Mesenchymal stem cell (in vitro differentiated cells and primary cell): ENCODE results near the gene FGGY.
"Not testable (repeated sequence)": the region's sequence is repeated elsewhere in the genome, so short reads cannot be mapped to it uniquely, and the experiment has no call there.

Experiments
- DNase-seq: peaks from one replicate; pipeline ENCODE4 v3.0.0-alpha.2; 2013
- H2AFZ ChIP-seq: one replicate; pipeline ENCODE4 v1.6.1; 2013; ENCODE audit warnings: low read depth, mild to moderate bottlenecking, control low read depth, inconsistent platforms, low read length, moderate library complexity
- H2AK5ac ChIP-seq: 2 replicates; pipeline ENCODE4 v1.6.1; 2013; ENCODE audit warnings: low read length, moderate library complexity, mild to moderate bottlenecking, inconsistent platforms; ENCODE audit not compliant: severe bottlenecking
- H2BK120ac ChIP-seq: one replicate; pipeline ENCODE4 v1.6.1; 2013; ENCODE audit warnings: low read depth, mild to moderate bottlenecking, inconsistent platforms, low read length, moderate library complexity
- H2BK12ac ChIP-seq, 2 experiments: one replicate each; pipeline ENCODE4 v1.6.1; 2013; ENCODE audit warnings: inconsistent platforms in 2 of 2, low read length in 2 of 2, mild to moderate bottlenecking in 2 of 2, moderate library complexity in 2 of 2, control low read depth in 1 of 2
- H2BK15ac ChIP-seq: one replicate; pipeline ENCODE4 v1.6.1; 2013; ENCODE audit warnings: mild to moderate bottlenecking, low read depth, inconsistent platforms; ENCODE audit not compliant: poor library complexity, severe bottlenecking
- H2BK5ac ChIP-seq: 2 replicates; pipeline ENCODE4 v1.6.1; 2013; ENCODE audit warnings: low read depth, mild to moderate bottlenecking, low read length, control low read depth, inconsistent platforms; ENCODE audit not compliant: poor library complexity, severe bottlenecking
- H3K14ac ChIP-seq, 2 experiments: one replicate each; pipeline ENCODE4 v1.6.1; 2013; ENCODE audit warnings: inconsistent platforms in 2 of 2, low read length in 2 of 2, control low read depth in 1 of 2, mild to moderate bottlenecking in 1 of 2, moderate library complexity in 1 of 2
- H3K18ac ChIP-seq, 2 experiments: one replicate each; pipeline ENCODE4 v1.6.1; 2013; ENCODE audit warnings: inconsistent platforms in 2 of 2, low read length in 2 of 2, control low read depth in 1 of 2, low read depth in 1 of 2, mild to moderate bottlenecking in 1 of 2
- H3K23ac ChIP-seq, 2 experiments: one replicate each; pipeline ENCODE4 v1.6.1; 2013; ENCODE audit warnings: inconsistent platforms in 2 of 2, low read length in 2 of 2, mild to moderate bottlenecking in 2 of 2, moderate library complexity in 2 of 2, control low read depth in 1 of 2
- H3K27ac ChIP-seq: 2 replicates; pipeline ENCODE4 v1.5.1; 2013; ENCODE audit warnings: mild to moderate bottlenecking, moderate library complexity, low read length, control low read depth, inconsistent platforms; ENCODE audit not compliant: poor library complexity, severe bottlenecking
- H3K27me3 ChIP-seq, 2 experiments: 2 replicates each; pipeline versions ENCODE4 v1.6.1 to v1.7.0; 2013; ENCODE audit warnings: low read length in 2 of 2, mild to moderate bottlenecking in 2 of 2, moderate library complexity in 2 of 2, control low read depth in 1 of 2, inconsistent platforms in 1 of 2; ENCODE audit not compliant: control insufficient read depth in 1 of 2, insufficient read depth in 1 of 2
- H3K36me3 ChIP-seq, 2 experiments: 2 replicates each; pipeline versions ENCODE4 v1.6.1 to v1.7.0; 2013; ENCODE audit warnings: low read length in 2 of 2, control low read depth in 1 of 2, inconsistent platforms in 1 of 2, low read depth in 1 of 2, mild to moderate bottlenecking in 1 of 2; ENCODE audit not compliant: insufficient read depth in 2 of 2, control insufficient read depth in 1 of 2
- H3K4ac ChIP-seq, 2 experiments: one replicate each; pipeline ENCODE4 v1.6.1; 2013; ENCODE audit warnings: inconsistent platforms in 2 of 2, low read length in 2 of 2, mild to moderate bottlenecking in 2 of 2, moderate library complexity in 2 of 2, control low read depth in 1 of 2, low read depth in 1 of 2
- H3K4me1 ChIP-seq: 2 replicates; pipeline ENCODE4 v1.6.1; 2013; ENCODE audit warnings: low read depth, low read length, control low read depth; ENCODE audit not compliant: control insufficient read depth, insufficient read depth
- H3K4me2 ChIP-seq: 2 replicates; pipeline ENCODE4 v1.6.1; 2013; ENCODE audit warnings: low read length, mild to moderate bottlenecking, inconsistent platforms; ENCODE audit not compliant: poor library complexity, severe bottlenecking
- H3K4me3 ChIP-seq, 2 experiments: 2 replicates each; pipeline versions ENCODE4 v1.5.1 to v1.7.0; 2013; ENCODE audit warnings: low read length in 2 of 2, mild to moderate bottlenecking in 2 of 2, control low read depth in 1 of 2, low read depth in 1 of 2; ENCODE audit not compliant: insufficient read depth in 1 of 2
- H3K79me1 ChIP-seq: replicated peaks from 2 replicates; pipeline ENCODE4 v1.6.1; 2013; ENCODE audit warnings: mild to moderate bottlenecking, control low read depth, low read length, inconsistent platforms; ENCODE audit not compliant: poor library complexity, severe bottlenecking
- H3K9ac ChIP-seq: 2 replicates; pipeline ENCODE4 v1.7.0; 2013; ENCODE audit warnings: mild to moderate bottlenecking, low read length, moderate library complexity
- H3K9me3 ChIP-seq: 2 replicates; pipeline ENCODE4 v1.7.0; 2013; ENCODE audit warnings: mild to moderate bottlenecking, low read length; ENCODE audit not compliant: control insufficient read depth
- H4K8ac ChIP-seq: one replicate; pipeline ENCODE4 v1.6.1; 2013; ENCODE audit warnings: inconsistent platforms, mild to moderate bottlenecking, low read length, moderate library complexity
- H4K91ac ChIP-seq: one replicate; pipeline ENCODE4 v1.6.1; 2013; ENCODE audit warnings: mild to moderate bottlenecking, low read length, inconsistent platforms
- WGBS: methylation state at CpG from one replicate; pipeline ENCODE4 v1.1.7; 2013; ENCODE audit warnings: mixed read lengths; 5-methylcytosine and 5-hydroxymethylcytosine counted together

FGGY gene

GRCh38 chr1:59538476-59538875, 241.6 kb downstream of the FGGY start:
- not testable (repeated sequence) for H3K4me2 ChIP-seq, H3K36me3 ChIP-seq, H2BK120ac ChIP-seq, H2BK5ac ChIP-seq, H2BK12ac ChIP-seq, H3K18ac ChIP-seq, H3K4me1 ChIP-seq, H3K23ac ChIP-seq, H4K91ac ChIP-seq, H3K4ac ChIP-seq, H3K27me3 ChIP-seq, H4K8ac ChIP-seq, H3K9me3 ChIP-seq, H3K79me1 ChIP-seq, H3K4me3 ChIP-seq, H2AK5ac ChIP-seq, H2AFZ ChIP-seq, DNase-seq, H3K27ac ChIP-seq, H3K14ac ChIP-seq, H2BK15ac ChIP-seq, H3K9ac ChIP-seq
- no CpG with 5 or more reads among the region's 2 CpGs for WGBS

GRCh38 chr1:59539961-59540681, 243.2 kb downstream of the FGGY start:
- Histone ChIP-seq H4K91ac (no peak overlapping the region), H3K23ac (no peak overlapping the region), H3K4me3 (no peak overlapping the region), H2BK12ac (no peak overlapping the region), H3K4me2 (no peak overlapping the region), H3K4ac (no peak overlapping the region), H2AK5ac (no peak overlapping the region), H3K9ac (no peak overlapping the region), H2BK15ac (no peak overlapping the region), H3K79me1 (no peaks in the 10 kb centered on the region), H2AFZ (no peak overlapping the region), H3K4me1 (peaks cover 4% of the 10 kb centered on the region), H2BK5ac (no peak overlapping the region), H4K8ac (no peak overlapping the region), H3K14ac (no peak overlapping the region), H3K27ac (no peak overlapping the region), H3K18ac (no peak overlapping the region), H2BK120ac (no peak overlapping the region), H3K9me3 (no peaks in the 10 kb centered on the region), H3K27me3 (no peaks in the 10 kb centered on the region), H3K36me3 (no peaks in the 10 kb centered on the region)
- 84% methylated on average over 2 of the region's 5 CpGs for WGBS
- DNase-seq: no peak

- WGBS: 83% methylated on average over 2 of the region's 2 CpGs
- H3K4me1 ChIP-seq: peaks cover 4% of the 10 kb centered on the region
- no peak overlapping the region for H3K9ac ChIP-seq
These were observed 244.3 kb downstream of the FGGY start for GRCh38 chr1:59541161-59541560.

GRCh38 chr1:59541891-59542290, 245.0 kb downstream of the FGGY start:
- Histone ChIP-seq H4K8ac (no peak overlapping the region), H3K23ac (no peak overlapping the region), H3K79me1 (no peaks in the 10 kb centered on the region), H3K9me3 (no peaks in the 10 kb centered on the region), H2AFZ (no peak overlapping the region), H3K4me2 (no peak overlapping the region), H4K91ac (no peak overlapping the region), H2BK120ac (no peak overlapping the region), H3K4me3 (no peak overlapping the region), H3K4me1 (peaks cover 4% of the 10 kb centered on the region), H3K27me3 (no peaks in the 10 kb centered on the region), H2BK5ac (no peak overlapping the region), H3K4ac (no peak overlapping the region), H3K36me3 (no peaks in the 10 kb centered on the region), H3K9ac (no peak overlapping the region), H2AK5ac (peak overlapping the region; percentile 33), H3K27ac (no peak overlapping the region), H3K14ac (no peak overlapping the region), H2BK12ac (no peak overlapping the region), H3K18ac (no peak overlapping the region), H2BK15ac (no peak overlapping the region)
- WGBS: 91% methylated on average over 3 of the region's 3 CpGs
- DNase-seq: no peak

More at GRCh38 chr1:59541161-59541560, 244.3 kb downstream of the FGGY start:
- no peak overlapping the region for H3K4me2 ChIP-seq
- no peaks in the 10 kb centered on the region for H3K27me3 ChIP-seq
- no peak overlapping the region for H3K4me3 ChIP-seq
- H3K36me3 ChIP-seq: no peaks in the 10 kb centered on the region
- DNase-seq: no peak
- no peak overlapping the region for H3K27ac ChIP-seq
- H3K79me1 ChIP-seq: no peaks in the 10 kb centered on the region
- no peak overlapping the region for H3K4ac ChIP-seq
- H3K9me3 ChIP-seq: no peaks in the 10 kb centered on the region
- no peak overlapping the region for H2BK5ac ChIP-seq
- H2BK15ac ChIP-seq: no peak overlapping the region
- H4K8ac ChIP-seq: no peak overlapping the region
- peak overlapping the region; percentile 5 for H2AK5ac ChIP-seq
- H2BK12ac ChIP-seq: no peak overlapping the region
- H3K23ac ChIP-seq: no peak overlapping the region
- H2AFZ ChIP-seq: peak overlapping the region; percentile 64
- H4K91ac ChIP-seq: no peak overlapping the region
- H3K14ac ChIP-seq: peak overlapping the region in 1 of 2 experiments; percentile 18
- H3K18ac ChIP-seq: peak overlapping the region in 1 of 2 experiments; percentile 37
- H2BK120ac ChIP-seq: no peak overlapping the region
